ENCODE data around the gene ARL16. TPM values are rescaled to one million over a fixed set of nuclear protein-coding genes. Genes with fewer than 3 reads are reported as not detected.

Gene ARL16
- total and polyA plus RNA-seq, 4 donors, result 7.9 to 24.3 (median 11.3) TPM

GRCh38 chr17:81706757-81707624 lies 23.4 kb upstream of the ARL16 start:
- WGBS, result 95% methylated on average over 54 of the region's 54 CpGs

More at GRCh38 chr17:81706757-81707624, 23.4 kb upstream of the ARL16 start:
- Histone ChIP-seq H3K4me1 (ENCODE audit: control insufficient read depth in 4 of 4, insufficient read depth in 4 of 4, low read length in 3 of 4) (peaks cover 19 to 44% (median 32%) of the 10 kb centered on the region in 4 donors), H3K27me3 (ENCODE audit: control insufficient read depth in 4 of 4, insufficient read depth in 4 of 4, low read length in 3 of 4) (no peaks in the 10 kb centered on the region), H3K36me3 (ENCODE audit: control insufficient read depth in 4 of 4, insufficient read depth in 3 of 4, low read depth in 1 of 4, low read length in 3 of 4) (peaks cover 6 to 27% (median 9%) of the 10 kb centered on the region in 4 donors), H3K9ac (ENCODE audit: low read depth in 1 of 2, low read length in 2 of 2) (no peak overlapping the region), H3K27ac (ENCODE audit: low read depth in 1 of 2, low read length in 2 of 2) (no peak overlapping the region), H3K4me3 (ENCODE audit: low read depth in 1 of 3, low read length in 3 of 3) (no peak overlapping the region), H3K9me3 (ENCODE audit: control insufficient read depth in 4 of 4, low read length in 3 of 4) (no peaks in the 10 kb centered on the region)
- TF ChIP-seq SP1 (IDR thresholded peaks at IDR 0.05) (no peak), FOXA2 (IDR thresholded peaks at IDR 0.05) (no peak), REST (IDR thresholded peaks at IDR 0.05) (no peak), ATF3 (IDR thresholded peaks at IDR 0.05) (no peak), GABPA (IDR thresholded peaks at IDR 0.05 in 1 of 2, conservative IDR thresholded peaks at IDR 0.05 in 1 of 2) (no peak), ZBTB33 (IDR thresholded peaks at IDR 0.05) (no peak), CTCF (IDR thresholded peaks at IDR 0.05; ENCODE audit: low read depth, low read length, missing input control) (no peak), YY1 (IDR thresholded peaks at IDR 0.05) (no peak), EGR1 (IDR thresholded peaks at IDR 0.05; ENCODE audit: low read depth in 2 of 2) (no peak), FOXA1 (IDR thresholded peaks at IDR 0.05) (no peak), RAD21 (IDR thresholded peaks at IDR 0.05) (no peak), MAX (IDR thresholded peaks at IDR 0.05) (no peak), HNF4A (conservative IDR thresholded peaks at IDR 0.05) (no peak), JUND (IDR thresholded peaks at IDR 0.05) (no peak)
- no peak for DNase-seq (ENCODE audit: low spot score)
